Right lobe of liver (tissue), 6 donors: ENCODE measurements around the gene PKP4. TPM values are rescaled to one million over a fixed set of nuclear protein-coding genes. Genes with fewer than 3 reads are reported as not detected.

ENCODE experiments used
- ATAC-seq, 4 donors: fragments of 200-7000 bp; cut with Tn5 transposase; one replicate each; pipeline ENCODE4 v1.9.1; 2020; ENCODE audit warnings: mild to moderate bottlenecking in 4 of 4, moderate library complexity in 4 of 4
- DNase-seq, 3 donors: peaks; one replicate each; pipeline ENCODE4 v3.0.0-alpha.2; 2020
- H3K27ac ChIP-seq, 3 donors: fragments of 200-600 bp; one replicate each; pipeline ENCODE4 v1.8.0; 2022
- H3K27me3 ChIP-seq, 2 donors: fragments of 200-600 bp; one replicate each; pipeline ENCODE4 v1.8.0; 2022
- H3K36me3 ChIP-seq, 4 donors: fragments of 200-600 bp; sonication (generic) in 1 of 4; one replicate each; pipeline versions ENCODE4 v1.5.1 to v1.8.0; 2017 to 2022; ENCODE audit warnings: control low read depth in 1 of 4
- H3K4me1 ChIP-seq, 4 donors: fragments of 200-600 bp; sonication (generic) in 1 of 4; one replicate each; pipeline versions ENCODE4 v1.5.1 to v1.8.0; 2017 to 2022; ENCODE audit warnings: control low read depth in 1 of 4
- H3K4me3 ChIP-seq, 3 donors: fragments of 200-600 bp; one replicate each; pipeline ENCODE4 v1.8.0; 2022
- H3K9me3 ChIP-seq, 4 donors: fragments of 200-600 bp; sonication (generic) in 1 of 4; one replicate each; pipeline versions ENCODE4 v1.5.1 to v1.8.0; 2017 to 2022; ENCODE audit warnings: control low read depth in 1 of 4
- POLR2A ChIP-seq: fragments of 450-650 bp; IDR thresholded peaks from one replicate; pipeline ENCODE4 v1.6.1; 2017; ENCODE audit warnings: antibody characterized with exemption, mild to moderate bottlenecking
- WGBS: methylation state at CpG from one replicate; pipeline ENCODE4 v1.1.6; 2018; ENCODE audit warnings: low coverage, low lambda C conversion rate; ENCODE audit not compliant: insufficient coverage; ENCODE audit errors: missing lambda C conversion rate; 5-methylcytosine and 5-hydroxymethylcytosine counted together
- intact Hi-C, 2 donors: fragments of 100-400 bp; cut with DNase I; formaldehyde crosslinking; loops; one replicate each; pipeline versions ENCODE4 v1.11.2 to v1.14.1; 2022
- small RNA-seq, 2 experiments: library from RNA; depleted of rRNA; stranded (forward); fragments of <200 nt; gene quantifications; one replicate each; pipeline ENCODE3, GENCODE V24; 2016
- total RNA-seq, 6 experiments: library from RNA; depleted of rRNA in 2 of 6; stranded (reverse); fragments of >200 nt in 2 of 6; fragmentation: NEBNext Ultra II Directional in 3 of 6; extraction: Animal tissue kit (Norgen Biotek cat#: 25700) in 3 of 6; gene quantifications; one replicate each; pipeline versions ENCODE4 v1.1.0 to v1.2.4, GENCODE V29; 2016 to 2023
- TF ChIP-seq, protein P1 (sequence below), 4 donors: fragments of 200-600 bp in 3 of 4; fragments of 450-650 bp in 1 of 4; IDR thresholded peaks; one replicate each; pipeline versions ENCODE4 v1.5.1 to v1.8.0; 2016 to 2022; ENCODE audit warnings: antibody characterized with exemption in 4 of 4, mild to moderate bottlenecking in 2 of 4
- donor health status: DM: no; HTN: yes; CAD: no.
- donor health status: DM: no; HTN: no; CAD: no.
- donor health status: DM: no; HTN: no; CAD: no.
- donor health status: DM: no; HTN: yes; CAD: no.
- donor health status: DM: no; HTN: yes; CAD: no.

The PKP4 gene
- total RNA-seq, 6 experiments from 2014 or later: 27.2 to 41.6 (median 33.2) TPM

DNA sequence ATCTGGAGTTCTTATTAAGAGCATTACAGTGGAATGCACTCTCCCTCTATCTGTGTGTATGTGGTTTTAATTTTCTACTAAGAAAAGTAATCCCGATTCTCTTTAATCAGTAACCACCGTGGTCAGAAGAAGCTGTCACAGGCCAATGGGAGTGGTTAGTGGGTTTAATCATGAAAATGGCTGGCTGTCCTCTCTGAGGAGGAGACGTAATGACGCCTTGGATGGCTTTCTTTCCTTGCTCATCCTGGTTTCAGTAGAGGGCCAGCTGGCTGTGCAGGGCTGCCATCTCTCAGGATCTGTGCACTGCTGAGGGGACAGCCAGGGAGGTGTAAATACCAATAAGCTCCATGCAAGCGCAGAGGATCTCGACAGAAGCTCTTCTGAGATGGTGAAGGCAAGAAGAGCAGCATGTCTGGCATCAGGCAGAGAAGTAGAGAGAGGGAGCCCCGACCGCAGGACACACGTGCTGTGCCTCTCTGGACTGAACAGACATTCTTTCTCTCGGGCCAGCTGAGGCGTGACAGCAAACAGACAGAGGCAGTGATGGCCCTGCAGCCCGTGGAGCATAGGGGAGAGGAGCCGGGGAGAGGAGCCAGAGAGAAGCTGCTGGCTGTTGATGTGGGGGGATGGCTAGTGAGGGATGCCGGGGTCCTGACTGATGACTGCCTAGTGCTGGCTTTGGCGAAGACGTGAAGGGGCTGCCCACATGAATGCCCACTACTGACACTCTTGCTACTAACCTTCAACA is 273.3 kb downstream of the PKP4 start:
- H3K36me3 ChIP-seq: no peaks in the 10 kb centered on the region
- TF ChIP-seq POLR2A: no peak
- TF ChIP-seq, protein P1, sequence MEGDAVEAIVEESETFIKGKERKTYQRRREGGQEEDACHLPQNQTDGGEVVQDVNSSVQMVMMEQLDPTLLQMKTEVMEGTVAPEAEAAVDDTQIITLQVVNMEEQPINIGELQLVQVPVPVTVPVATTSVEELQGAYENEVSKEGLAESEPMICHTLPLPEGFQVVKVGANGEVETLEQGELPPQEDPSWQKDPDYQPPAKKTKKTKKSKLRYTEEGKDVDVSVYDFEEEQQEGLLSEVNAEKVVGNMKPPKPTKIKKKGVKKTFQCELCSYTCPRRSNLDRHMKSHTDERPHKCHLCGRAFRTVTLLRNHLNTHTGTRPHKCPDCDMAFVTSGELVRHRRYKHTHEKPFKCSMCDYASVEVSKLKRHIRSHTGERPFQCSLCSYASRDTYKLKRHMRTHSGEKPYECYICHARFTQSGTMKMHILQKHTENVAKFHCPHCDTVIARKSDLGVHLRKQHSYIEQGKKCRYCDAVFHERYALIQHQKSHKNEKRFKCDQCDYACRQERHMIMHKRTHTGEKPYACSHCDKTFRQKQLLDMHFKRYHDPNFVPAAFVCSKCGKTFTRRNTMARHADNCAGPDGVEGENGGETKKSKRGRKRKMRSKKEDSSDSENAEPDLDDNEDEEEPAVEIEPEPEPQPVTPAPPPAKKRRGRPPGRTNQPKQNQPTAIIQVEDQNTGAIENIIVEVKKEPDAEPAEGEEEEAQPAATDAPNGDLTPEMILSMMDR (IDR thresholded peaks at IDR 0.05): no peak
- DNase-seq (no peak), ATAC-seq (no peak)
- intact Hi-C loops: no loop called here
- no peaks in the 10 kb centered on the region for H3K27me3 ChIP-seq
- H3K4me1 ChIP-seq: no peaks in the 10 kb centered on the region
- no peak overlapping the region for H3K4me3 ChIP-seq
- 76% methylated on average over 7 of the region's 16 CpGs for WGBS
- no peak overlapping the region for H3K27ac ChIP-seq
- H3K9me3 ChIP-seq: no peaks in the 10 kb centered on the region

DNA sequence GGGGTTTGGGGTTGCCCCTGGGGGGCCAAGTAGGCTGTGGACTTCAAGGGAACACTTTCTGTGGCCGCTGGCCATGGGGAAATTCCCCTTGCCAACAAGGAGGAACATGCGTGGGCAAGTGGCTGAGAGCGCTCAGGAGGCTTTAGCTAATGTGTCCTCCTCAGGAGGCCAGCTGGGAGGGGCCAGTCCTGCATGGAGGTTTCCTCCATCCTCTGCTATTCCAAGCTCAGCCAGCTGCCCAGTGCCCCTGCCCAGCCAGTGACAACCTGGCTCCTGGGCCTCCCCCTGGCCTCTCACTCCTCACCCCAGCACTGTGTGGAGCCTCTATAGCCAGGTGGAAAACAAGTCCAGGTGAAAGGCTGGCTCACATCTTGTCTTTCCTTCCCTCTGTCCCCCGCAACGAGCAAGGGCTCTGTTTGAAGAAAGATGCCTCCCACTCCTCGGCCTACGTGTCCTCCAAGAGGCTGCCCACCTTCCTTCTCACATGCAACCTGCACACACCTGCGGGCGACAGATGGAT is 273.9 kb downstream of the PKP4 start:
- no peak overlapping the region for H3K27ac ChIP-seq
- H3K4me3 ChIP-seq: no peak overlapping the region
- intact Hi-C loops: no loop called here
- no peaks in the 10 kb centered on the region for H3K36me3 ChIP-seq
- H3K27me3 ChIP-seq: no peaks in the 10 kb centered on the region
- ATAC-seq (no peak), DNase-seq (no peak)
- no peaks in the 10 kb centered on the region for H3K9me3 ChIP-seq
- TF ChIP-seq, protein P1 (IDR thresholded peaks at IDR 0.05): no peak
- no peak for TF ChIP-seq POLR2A
- 83% methylated on average over 6 of the region's 9 CpGs for WGBS
- H3K4me1 ChIP-seq: no peaks in the 10 kb centered on the region

DNA sequence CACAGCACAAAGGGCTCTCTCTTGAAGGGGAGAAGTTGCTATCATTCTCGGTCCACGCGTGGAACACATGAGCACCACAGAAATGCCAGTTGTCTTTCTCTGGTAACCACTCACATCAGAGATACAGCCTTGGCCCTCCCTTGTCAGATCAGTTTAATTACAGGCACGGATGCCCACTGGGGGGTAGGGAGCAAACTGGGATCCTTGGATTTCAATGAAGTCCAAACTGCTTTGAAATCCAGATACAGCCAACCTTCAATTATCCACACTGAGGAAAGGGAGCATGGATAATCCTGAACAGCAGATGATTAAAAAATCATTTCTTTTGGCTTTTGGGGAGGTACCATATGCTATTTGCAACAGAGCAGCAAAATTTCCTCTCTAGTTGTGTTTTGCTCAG is 274.6 kb downstream of the PKP4 start:
- DNase-seq (no peak), ATAC-seq (no peak)
- no CpG with 5 or more reads among the region's 4 CpGs for WGBS
- H3K4me3 ChIP-seq: no peak overlapping the region
- H3K9me3 ChIP-seq: no peaks in the 10 kb centered on the region
- no peak for TF ChIP-seq POLR2A
- TF ChIP-seq, protein P1 (IDR thresholded peaks at IDR 0.05): no peak
- H3K27ac ChIP-seq: no peak overlapping the region
- no peaks in the 10 kb centered on the region for H3K4me1 ChIP-seq
- no peaks in the 10 kb centered on the region for H3K36me3 ChIP-seq
- intact Hi-C loops: no loop called here
- H3K27me3 ChIP-seq: no peaks in the 10 kb centered on the region

Small RNA genes within 50 kb of the gene (small RNA-seq; reads per million reads assigned to genes)
- gene AC005042.3 (0 reads per million in 2 experiments), gene RN7SL393P (0 reads per million in 2 experiments)

Other genes with a start within 250 kb of the PKP4 start
- under 1 TPM in 5 of 6 experiments, not detected in 1; 0.12 to 0.53 (median 0.20) TPM for gene CCDC148, start 199 bp upstream of the PKP4 start, total RNA-seq